IPS-11a (cell line): ENCODE results near the gene ZFHX3.

Experiments
- H3K4me3 ChIP-seq: one replicate; pipeline ENCODE4 v1.5.1; 2013; ENCODE audit warnings: low read depth, low read length, control low read depth

ZFHX3 gene

DNA sequence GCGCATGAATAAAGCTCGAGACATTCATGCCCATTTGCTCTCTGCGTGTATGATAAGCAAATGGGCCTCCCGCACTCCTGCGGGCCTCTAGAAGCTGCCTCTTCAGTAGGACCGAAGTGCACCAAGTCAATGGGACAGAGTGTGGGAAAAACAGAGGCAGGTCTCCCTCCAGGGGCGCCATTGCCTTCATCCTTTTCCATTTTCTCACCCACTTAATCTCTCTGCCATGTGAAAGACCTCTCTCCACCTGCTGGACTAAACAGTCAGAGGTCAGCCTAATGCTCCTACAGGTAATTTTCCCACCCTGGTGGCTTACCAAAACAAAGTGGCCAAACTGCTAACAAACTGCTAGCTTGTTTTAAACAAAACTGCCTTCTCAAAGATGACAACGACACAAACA is 210.9 kb downstream of the ZFHX3 start:
- H3K4me3 ChIP-seq: no peak overlapping the region

- H3K4me3 ChIP-seq: no peak overlapping the region
Observed at GRCh38 chr16:72836181-72836580, 211.7 kb downstream of the ZFHX3 start.

- no peak overlapping the region for H3K4me3 ChIP-seq
Observed at GRCh38 chr16:72835086-72835485, 212.8 kb downstream of the ZFHX3 start.

DNA sequence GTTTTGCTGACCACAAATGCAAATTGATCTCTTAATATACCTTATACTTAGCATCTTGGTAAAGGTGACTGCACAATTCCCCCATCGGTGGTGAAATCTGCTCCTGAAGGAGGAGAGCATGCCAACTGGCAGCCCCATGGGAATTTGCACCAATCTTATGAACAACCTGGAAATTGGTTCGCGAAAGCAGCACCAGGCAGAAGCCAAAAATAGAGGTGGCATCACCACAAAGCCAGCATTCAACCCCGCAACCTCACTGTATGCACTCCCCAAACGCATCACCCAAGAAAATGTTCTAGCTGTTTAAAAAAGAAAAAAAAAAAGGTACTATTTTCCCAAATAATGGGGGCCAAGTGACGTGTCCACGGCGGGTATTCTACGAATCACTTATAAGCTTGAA is 213.4 kb downstream of the ZFHX3 start:
- no peak overlapping the region for H3K4me3 ChIP-seq

- no peak overlapping the region for H3K4me3 ChIP-seq
Observed at GRCh38 chr16:72833969-72834368, 214.0 kb downstream of the ZFHX3 start.

GRCh38 chr16:72833482-72833881 is 214.4 kb downstream of the ZFHX3 start:
- no peak overlapping the region for H3K4me3 ChIP-seq

GRCh38 chr16:72832621-72833248 is 215.2 kb downstream of the ZFHX3 start:
- H3K4me3 ChIP-seq: no peak overlapping the region

- no peak overlapping the region for H3K4me3 ChIP-seq
Observed at GRCh38 chr16:72829846-72830775, 217.8 kb downstream of the ZFHX3 start.

- H3K4me3 ChIP-seq: no peak overlapping the region
Observed at GRCh38 chr16:72827866-72828265, 220.1 kb downstream of the ZFHX3 start.

GRCh38 chr16:72825912-72826621 is 221.9 kb downstream of the ZFHX3 start:
- no peak overlapping the region for H3K4me3 ChIP-seq

- no peak overlapping the region for H3K4me3 ChIP-seq
Observed at GRCh38 chr16:72824761-72825160, 223.2 kb downstream of the ZFHX3 start.

GRCh38 chr16:72824027-72824426 is 223.9 kb downstream of the ZFHX3 start:
- H3K4me3 ChIP-seq: no peak overlapping the region

DNA sequence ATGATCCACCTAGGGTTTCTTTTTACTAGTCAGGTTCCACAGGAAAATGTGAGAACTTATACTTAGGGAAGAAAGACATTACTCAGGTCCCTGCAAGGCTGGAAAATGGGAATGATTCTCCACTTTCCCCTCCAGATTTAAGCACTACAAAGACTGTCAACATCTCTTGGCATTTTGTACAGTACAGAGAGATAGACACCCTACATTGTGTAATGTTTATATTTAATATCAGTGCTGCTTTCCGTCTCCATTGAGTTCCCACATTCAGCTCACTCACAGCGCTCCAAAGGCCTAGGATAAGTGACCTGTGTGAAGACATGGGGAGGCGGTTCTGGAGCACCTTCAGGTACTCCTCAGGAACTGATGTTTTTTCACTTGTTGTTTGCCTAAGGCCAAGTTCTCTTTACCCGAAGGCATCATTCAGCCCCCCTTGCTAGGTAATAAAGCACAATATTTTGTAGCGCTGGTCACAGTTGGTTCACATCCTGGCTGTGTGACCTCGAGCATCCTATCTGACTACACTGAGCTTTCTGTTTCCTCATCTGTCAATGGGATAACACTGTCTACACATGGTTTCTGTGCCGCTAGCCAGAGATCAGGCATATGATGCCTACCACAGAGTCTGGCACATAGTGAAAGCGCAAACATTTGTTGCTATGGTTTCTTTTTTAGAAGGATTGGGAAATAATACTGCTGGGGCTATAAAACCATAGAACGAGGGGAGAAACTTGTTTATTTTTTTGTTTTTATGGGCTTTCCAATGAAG is 226.6 kb downstream of the ZFHX3 start:
- H3K4me3 ChIP-seq: no peak overlapping the region

GRCh38 chr16:72819345-72819744 is 228.6 kb downstream of the ZFHX3 start:
- H3K4me3 ChIP-seq: no peak overlapping the region

DNA sequence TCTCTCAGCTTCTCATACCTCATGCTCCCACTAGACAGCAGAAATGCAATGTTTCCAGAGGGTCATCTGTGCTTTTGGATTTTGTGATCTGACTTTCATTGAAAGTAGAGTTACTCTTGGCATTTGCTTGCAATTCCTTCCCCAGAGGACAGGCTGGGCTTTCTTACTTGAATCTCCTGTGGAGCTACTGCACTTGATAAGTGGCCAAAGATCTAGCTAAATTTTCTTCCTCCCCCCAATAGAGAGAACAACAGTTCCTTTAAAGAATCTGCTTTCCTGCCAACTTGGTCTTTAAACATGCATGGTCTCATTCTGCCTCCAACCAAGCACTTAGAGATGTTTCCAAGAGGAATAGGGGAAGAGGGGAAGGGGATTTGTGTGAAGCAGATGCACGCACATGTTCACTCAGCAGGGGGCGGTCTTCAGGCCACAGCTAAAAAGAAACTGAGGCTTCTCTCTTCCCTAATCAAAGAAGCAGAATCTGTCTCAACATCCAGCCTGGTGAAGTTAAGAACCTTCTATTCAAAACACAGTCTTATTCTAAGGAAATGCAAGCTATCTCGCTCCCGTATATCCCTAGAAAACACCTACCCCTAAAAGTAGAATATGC is 229.6 kb downstream of the ZFHX3 start:
- no peak overlapping the region for H3K4me3 ChIP-seq

DNA sequence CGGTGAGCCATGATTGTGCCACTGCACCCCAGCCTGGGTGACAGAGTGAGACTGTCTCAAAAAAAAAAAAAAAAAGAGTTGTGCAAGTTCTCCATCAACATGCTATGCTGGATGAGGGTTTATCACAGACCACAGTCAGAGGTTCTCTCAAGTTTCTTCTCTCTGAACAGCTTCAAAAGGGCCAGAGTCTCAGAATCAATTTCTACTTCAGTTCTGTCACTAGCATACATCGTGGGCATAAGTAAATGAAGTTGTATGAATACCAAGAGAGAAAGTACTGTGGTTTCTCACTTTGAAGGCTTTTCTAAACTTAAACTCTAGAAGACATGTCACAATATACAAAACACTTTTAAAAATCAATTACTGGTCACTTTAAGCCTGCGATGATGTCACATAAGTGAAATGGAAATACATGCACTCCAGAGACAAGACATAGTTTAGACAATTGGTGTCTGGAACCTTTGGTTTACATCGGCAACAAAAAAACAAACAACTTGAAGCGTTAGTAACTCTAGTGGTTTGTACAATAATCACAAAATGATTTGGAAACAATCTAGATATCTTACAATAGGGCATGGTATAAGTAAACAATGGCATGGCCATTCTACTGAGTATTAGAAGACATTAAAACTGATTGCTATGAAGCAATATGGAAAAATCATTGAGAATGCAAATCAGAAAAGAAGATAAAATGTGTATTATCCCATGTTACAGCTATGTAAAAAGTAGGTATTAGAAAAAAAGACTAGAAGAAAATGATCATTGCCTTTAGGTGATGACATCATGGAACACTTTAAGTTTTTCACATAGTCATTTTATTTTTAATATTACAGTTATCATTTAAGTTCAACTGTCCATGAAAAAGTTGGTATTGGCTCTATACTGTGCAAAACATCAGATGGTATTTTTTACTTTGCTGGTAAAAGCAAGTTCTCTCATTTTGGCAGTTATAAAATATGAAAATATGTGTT is 232.3 kb downstream of the ZFHX3 start:
- no peak overlapping the region for H3K4me3 ChIP-seq

- H3K4me3 ChIP-seq: no peak overlapping the region
Observed at GRCh38 chr16:72814226-72814625, 233.7 kb downstream of the ZFHX3 start.

DNA sequence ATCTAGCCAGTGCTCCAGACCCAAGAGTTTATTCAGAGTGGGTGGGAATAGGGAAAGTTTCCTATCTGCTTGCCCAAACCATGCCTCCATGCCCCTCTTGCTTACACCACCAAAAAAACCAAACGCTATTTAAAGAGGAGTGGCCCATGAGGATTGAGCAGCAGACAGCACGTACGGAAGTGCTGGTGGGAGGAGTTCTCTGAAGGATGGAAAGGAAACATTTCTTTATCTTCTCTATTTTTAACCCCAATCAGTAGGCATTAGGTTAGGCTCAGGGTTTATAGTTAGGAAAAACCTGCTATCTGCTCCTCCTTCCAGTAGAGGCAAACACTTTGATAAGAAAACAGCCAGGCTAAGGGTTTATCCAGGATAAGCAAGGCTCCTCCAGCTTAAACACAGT is 235.3 kb downstream of the ZFHX3 start:
- no peak overlapping the region for H3K4me3 ChIP-seq

GRCh38 chr16:72811876-72812275 is 236.1 kb downstream of the ZFHX3 start:
- no peak overlapping the region for H3K4me3 ChIP-seq
